Stimulated activated naive CD8-positive, alpha-beta T cell treated with anti-CD3 and anti-CD28 coated beads, Interleukin-15, Interleukin-2, amounts not matched to agents 100 ng/mL and 50 ng/mL, for 24 hours (primary cell): Measurements from ENCODE around the gene HDLBP.

ENCODE experiments used
- H3K27ac Mint-ChIP-seq: one replicate; pipeline ENCODE4 v1.8.0; 2021; ENCODE audit warnings: mild to moderate bottlenecking, mixed read lengths
- H3K27me3 Mint-ChIP-seq: one replicate; pipeline ENCODE4 v1.8.0; 2021; ENCODE audit warnings: mixed read lengths
- H3K36me3 Mint-ChIP-seq: one replicate; pipeline ENCODE4 v1.8.0; 2021; ENCODE audit warnings: low read depth, mixed read lengths
- H3K4me1 Mint-ChIP-seq: one replicate; pipeline ENCODE4 v1.8.0; 2021; ENCODE audit warnings: low read depth, mixed read lengths
- H3K4me3 Mint-ChIP-seq: one replicate; pipeline ENCODE4 v1.8.0; 2021; ENCODE audit warnings: mild to moderate bottlenecking, mixed read lengths
- H3K9me3 Mint-ChIP-seq: one replicate; pipeline ENCODE4 v1.8.0; 2021; ENCODE audit warnings: mixed read lengths

The HDLBP gene

DNA sequence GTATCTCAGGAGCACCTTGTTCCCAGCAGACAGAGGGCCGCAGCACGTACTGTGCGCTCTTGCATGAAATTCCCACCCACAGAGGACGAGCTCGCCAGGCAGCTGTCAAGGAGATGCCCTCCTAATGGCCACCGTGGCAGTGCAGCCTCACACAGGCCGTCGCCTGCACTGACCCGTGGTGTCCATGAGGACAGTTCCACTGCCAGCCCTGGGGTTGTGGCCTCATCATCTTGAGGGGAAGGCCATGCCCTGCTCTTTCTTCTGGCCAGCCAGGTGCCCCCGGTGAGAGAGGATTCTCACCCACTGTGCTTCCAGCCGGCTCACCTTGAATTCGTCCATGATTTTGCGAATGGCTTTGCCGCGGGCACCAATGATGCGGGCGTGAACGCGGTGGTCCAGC is 85.0 kb downstream of the HDLBP start:
- Mint-ChIP-seq H3K9me3 (no peaks in the 10 kb centered on the region), H3K4me1 (no peaks in the 10 kb centered on the region), H3K27me3 (no peaks in the 10 kb centered on the region), H3K36me3 (peaks cover 73% of the 10 kb centered on the region), H3K4me3 (no peak overlapping the region), H3K27ac (no peak overlapping the region)

DNA sequence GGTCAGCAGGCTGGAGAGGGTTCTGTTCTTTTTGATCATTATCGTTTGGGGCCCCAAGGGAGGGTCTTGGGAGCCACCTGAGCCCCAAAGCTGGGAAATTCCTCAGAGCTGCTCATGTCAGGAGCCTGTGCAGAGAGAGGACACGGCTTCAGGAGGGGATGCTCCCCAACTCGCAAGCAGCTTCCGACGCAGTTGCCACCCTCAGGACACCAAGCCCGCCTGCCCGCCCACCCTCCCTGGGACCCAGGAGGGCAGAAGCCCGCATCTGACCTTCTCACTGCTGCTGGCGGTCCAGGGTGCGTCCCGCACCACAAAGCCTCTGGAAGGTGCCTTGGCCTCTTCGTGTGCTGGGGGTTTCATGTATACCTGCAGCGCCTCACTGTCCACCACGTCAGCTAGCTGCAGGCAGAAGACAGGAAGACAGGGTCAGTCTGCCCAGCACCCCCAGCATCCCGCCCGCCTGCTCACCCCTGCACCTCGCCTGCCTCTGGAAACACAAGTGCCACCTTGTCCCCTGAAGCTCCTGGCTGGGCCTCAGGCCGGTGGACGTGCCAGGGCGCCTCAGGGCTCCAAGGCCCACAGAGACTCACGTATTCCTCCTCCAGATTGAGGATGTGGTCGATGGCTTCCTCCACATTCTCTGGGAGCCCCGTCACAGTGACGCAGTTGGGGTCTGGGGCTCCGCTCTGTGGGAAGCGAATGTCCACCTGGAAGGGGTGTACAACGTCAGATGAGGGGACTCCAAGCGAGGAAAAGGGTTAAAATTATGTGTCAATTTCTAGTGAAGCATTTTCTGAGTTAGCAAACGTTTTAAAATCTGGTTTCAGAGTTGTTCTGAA is 85.7 kb downstream of the HDLBP start:
- H3K27me3 Mint-ChIP-seq: no peaks in the 10 kb centered on the region
- no peak overlapping the region for H3K4me3 Mint-ChIP-seq
- peaks cover under 1% of the 10 kb centered on the region for H3K4me1 Mint-ChIP-seq
- peaks cover 71% of the 10 kb centered on the region for H3K36me3 Mint-ChIP-seq
- H3K9me3 Mint-ChIP-seq: no peaks in the 10 kb centered on the region
- H3K27ac Mint-ChIP-seq: no peak overlapping the region

DNA sequence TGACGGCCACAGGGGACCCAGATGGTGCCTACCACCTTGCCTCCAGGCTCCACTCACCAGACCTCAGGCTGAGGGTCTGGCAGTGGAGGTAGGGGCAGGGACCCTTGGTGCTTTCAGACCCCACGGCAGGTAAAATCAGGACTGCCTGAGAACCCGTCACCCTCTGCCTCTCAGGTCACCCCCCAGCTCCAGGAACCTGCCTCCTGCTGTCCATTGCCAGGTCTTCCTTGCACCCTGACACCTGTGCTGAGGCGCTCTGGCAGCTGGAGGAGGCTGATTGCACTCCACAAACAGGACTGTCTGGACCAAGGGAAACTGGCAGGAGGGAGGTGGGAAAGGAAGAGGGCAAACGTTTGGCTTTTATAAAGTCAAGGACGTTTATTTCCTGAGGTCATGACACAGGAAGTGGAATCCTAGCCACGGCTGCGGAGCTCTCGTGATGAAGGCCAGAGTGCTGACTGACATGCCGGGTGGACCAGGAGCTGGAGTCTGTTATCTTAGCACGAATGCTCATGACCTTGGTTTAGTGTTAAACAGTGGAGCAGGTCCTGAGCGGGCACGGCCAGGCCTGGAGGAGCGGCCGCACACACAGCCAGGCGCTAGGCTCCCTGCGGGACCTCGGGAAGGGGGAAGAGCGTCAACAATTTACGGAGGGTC is 86.5 kb downstream of the HDLBP start:
- peaks cover 65% of the 10 kb centered on the region for H3K36me3 Mint-ChIP-seq
- H3K4me1 Mint-ChIP-seq: peaks cover 4% of the 10 kb centered on the region
- H3K27me3 Mint-ChIP-seq: no peaks in the 10 kb centered on the region
- no peak overlapping the region for H3K27ac Mint-ChIP-seq
- H3K9me3 Mint-ChIP-seq: no peaks in the 10 kb centered on the region
- peak overlapping the region; percentile 22 for H3K4me3 Mint-ChIP-seq

DNA sequence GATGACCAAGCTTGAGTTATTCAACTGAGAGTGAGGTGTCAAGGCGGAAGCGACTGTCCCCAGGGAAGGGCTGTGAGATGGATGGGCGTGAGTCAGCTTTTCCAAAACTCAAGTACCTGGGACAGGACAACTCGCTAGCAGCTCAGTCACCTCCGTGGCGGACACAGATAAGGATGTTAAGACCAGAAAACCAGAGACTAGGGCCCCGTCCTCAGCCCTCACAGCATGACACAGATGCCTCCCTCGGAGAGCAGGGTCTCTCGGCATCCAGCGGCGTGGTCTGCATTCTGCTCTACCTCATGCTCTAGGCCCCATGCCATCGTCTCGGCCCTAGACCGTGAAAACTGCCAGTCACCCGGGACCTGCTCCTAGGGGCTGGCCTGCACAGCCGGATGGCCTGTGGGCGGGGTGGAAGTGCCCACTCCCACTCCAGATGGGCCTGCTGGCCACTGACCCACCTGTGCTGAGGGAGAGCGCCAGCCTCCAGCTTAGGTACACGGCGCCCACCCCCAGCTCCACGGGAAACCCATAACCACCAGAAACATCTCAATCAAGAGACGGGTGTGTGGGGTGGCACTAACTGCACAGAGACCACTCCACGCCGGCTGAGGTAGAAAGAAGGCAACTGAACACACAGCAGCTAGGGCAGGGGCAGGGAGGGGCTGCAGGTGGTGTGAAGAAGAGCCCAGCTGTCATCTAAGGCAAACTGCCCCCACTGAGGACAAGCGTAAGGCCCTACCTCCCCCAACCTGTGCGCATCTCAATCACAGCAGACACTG is 87.2 kb downstream of the HDLBP start:
- Mint-ChIP-seq H3K4me1 (peaks cover 8% of the 10 kb centered on the region), H3K36me3 (peaks cover 58% of the 10 kb centered on the region), H3K27me3 (no peaks in the 10 kb centered on the region), H3K27ac (no peak overlapping the region), H3K4me3 (no peak overlapping the region), H3K9me3 (no peaks in the 10 kb centered on the region)

DNA sequence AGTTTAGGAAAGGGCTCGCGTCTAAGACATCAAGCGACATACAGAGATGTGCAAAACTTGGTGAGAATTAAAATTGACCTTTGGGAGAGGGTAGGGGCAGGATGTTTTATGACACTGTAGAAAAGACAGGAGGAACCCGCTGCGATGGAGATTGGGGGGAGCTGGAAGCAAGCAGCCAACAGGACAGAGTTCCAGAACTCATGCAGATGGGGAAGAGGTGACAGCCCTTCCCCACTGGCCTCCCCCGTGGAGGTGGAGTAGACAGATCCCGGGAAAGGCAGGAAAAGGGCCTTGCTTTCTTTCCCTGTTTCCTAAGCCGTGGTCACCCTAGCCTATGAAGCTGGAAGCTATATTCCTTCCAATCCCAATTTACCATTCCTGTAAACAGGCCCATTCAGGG is 87.9 kb downstream of the HDLBP start:
- no peaks in the 10 kb centered on the region for H3K27me3 Mint-ChIP-seq
- H3K27ac Mint-ChIP-seq: no peak overlapping the region
- H3K36me3 Mint-ChIP-seq: peaks cover 52% of the 10 kb centered on the region
- H3K9me3 Mint-ChIP-seq: no peaks in the 10 kb centered on the region
- H3K4me3 Mint-ChIP-seq: no peak overlapping the region
- H3K4me1 Mint-ChIP-seq: peaks cover 10% of the 10 kb centered on the region

DNA sequence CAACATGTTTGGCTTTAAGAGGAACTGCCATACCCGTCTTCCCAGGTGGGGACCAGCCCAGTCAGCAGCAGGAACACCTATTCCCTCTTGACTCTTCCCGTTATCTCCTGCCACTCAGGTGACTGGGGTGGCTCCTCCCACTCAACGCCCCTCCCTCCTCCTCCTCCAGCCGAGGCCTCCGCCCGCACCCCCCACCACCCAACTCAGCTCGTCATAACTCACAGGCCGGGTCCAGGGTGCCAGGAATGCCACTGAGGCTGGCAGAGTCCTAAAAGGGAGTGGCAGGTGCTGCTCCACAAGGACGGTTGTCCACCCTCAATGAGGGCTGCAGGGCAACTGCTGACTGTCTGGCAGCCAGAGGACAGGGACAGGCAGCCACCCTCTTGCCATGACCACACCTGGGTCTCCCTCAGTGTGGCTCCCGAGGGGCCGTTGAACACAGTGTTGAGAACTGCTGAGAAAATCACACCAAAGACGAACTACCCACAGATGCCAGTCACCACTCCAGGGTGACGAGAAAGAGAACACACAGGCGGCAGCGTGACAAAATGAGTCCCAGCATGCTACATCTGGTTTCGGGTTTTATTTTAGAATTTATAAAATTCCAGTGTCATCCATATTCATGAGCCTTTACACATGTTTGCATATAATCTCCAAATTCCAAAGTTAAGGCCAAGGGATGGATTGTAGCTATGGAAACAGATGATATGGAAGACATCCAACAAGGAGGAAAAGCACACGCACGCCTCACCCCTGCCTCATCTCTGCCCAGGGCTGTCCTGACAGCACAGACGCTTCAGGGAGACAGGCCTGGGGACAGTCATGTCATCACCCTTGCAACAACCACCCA is 88.5 kb downstream of the HDLBP start:
- H3K27ac Mint-ChIP-seq: no peak overlapping the region
- H3K36me3 Mint-ChIP-seq: peaks cover 48% of the 10 kb centered on the region
- no peak overlapping the region for H3K4me3 Mint-ChIP-seq
- H3K4me1 Mint-ChIP-seq: peaks cover 10% of the 10 kb centered on the region
- H3K9me3 Mint-ChIP-seq: no peaks in the 10 kb centered on the region
- no peaks in the 10 kb centered on the region for H3K27me3 Mint-ChIP-seq

DNA sequence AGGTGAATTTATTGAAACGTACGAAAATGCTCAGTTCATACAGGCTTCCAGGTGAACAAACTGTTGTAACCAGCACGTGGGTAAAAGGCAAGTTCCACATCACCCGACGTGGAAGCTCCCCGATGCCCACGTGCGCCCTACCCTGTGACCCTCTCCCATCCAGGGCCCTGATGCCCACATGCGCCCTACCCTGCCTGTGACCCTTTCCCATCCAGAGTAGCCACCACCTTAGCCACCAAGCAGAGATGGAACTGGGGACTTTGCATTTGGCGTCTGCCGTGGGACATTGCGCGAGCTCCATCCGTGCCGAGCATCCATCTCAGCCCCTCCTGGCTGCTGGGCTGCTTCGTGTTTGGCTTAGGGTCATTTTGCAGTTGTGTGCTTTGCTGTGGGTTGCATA is 89.5 kb downstream of the HDLBP start:
- Mint-ChIP-seq H3K9me3 (no peaks in the 10 kb centered on the region), H3K36me3 (peaks cover 39% of the 10 kb centered on the region), H3K4me1 (peaks cover 10% of the 10 kb centered on the region), H3K27me3 (no peaks in the 10 kb centered on the region), H3K27ac (no peak overlapping the region), H3K4me3 (no peak overlapping the region)

DNA sequence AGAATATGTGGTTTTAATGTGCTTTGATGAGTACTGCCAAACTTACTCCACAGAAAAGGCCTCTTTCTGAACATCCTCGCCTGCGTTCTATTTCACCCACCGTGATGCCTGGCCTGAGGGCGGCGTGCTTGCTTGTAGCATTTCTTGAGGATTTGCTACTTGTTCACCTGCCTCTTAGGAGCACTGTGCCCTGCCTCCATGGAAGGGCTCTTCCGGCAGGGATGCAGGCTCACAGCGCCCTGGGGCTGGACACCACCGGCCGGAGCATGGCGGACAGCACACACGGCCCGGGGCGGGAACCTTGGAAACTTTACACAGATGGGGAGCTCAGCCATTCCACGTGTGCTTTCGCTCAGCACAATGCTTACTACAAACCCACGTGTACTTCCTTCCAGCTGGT is 89.9 kb downstream of the HDLBP start:
- Mint-ChIP-seq H3K36me3 (peaks cover 35% of the 10 kb centered on the region), H3K9me3 (no peaks in the 10 kb centered on the region), H3K27ac (no peak overlapping the region), H3K27me3 (no peaks in the 10 kb centered on the region), H3K4me3 (no peak overlapping the region), H3K4me1 (peaks cover 10% of the 10 kb centered on the region)

DNA sequence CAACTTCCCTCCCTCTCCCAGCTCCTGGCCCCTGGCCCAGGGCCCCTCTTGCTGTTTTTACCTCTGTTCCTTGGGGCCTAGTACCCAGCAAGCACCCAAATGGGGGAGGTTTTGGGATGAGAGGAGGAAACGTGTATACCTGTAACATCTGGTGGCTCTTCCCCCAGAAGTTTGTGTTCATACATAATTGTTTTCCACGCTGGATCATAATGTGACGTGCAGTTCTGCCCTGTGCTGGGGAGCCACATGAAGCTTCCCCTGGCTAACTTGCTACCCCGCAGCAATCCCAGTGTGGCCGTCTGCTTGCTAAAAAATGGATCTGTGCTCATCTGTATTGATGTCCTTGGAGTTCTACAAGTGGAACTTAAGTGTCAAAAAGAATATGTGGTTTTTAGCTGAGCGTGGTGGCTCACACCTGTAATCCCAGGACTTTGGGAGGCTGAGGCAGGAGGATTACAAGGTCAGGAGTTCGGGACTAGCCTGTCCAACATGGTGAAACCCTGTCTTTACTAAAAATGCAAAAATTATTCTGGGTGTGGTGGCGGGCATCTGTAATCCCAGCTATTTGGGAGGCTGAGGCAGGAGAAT is 90.5 kb downstream of the HDLBP start:
- no peaks in the 10 kb centered on the region for H3K9me3 Mint-ChIP-seq
- H3K27me3 Mint-ChIP-seq: peaks cover 2% of the 10 kb centered on the region
- H3K4me1 Mint-ChIP-seq: peaks cover 10% of the 10 kb centered on the region
- peaks cover 31% of the 10 kb centered on the region for H3K36me3 Mint-ChIP-seq
- no peak overlapping the region for H3K27ac Mint-ChIP-seq
- H3K4me3 Mint-ChIP-seq: no peak overlapping the region

DNA sequence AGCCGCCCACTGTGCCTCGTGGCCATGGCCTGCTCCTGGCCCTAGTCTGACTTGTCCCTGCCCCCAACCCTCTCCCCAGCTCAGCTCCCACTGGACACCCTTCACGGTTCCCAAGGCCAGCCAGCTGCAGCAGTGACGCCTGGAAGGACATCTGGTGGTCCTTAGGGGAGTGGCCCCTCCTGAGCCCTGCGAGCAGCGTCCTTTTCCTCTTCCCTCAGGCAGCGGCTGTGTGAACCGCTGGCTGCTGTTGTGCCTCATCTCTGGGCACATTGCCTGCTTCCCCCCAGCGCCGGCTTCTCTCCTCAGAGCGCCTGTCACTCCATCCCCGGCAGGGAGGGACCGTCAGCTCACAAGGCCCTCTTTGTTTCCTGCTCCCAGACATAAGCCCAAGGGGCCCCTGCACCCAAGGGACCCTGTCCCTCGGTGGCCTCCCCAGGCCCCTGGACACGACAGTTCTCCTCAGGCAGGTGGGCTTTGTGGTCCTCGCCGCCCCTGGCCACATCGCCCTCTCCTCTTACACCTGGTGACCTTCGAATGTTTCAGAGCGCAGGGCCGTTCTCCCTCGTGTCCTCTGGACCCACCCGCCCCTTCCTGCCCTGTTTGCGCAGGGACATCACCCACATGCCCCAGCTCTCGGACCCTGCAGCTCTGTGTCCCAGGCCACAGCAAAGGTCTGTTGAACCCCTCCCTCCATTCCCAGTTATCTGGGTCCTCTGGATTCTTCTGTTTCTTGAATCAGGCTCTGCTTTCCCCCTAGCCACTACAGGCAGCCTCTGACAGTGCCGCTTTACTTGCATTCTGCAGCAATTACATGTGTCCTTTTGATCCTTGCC is 91.2 kb downstream of the HDLBP start:
- Mint-ChIP-seq H3K4me1 (peaks cover 12% of the 10 kb centered on the region), H3K27me3 (peaks cover 6% of the 10 kb centered on the region), H3K4me3 (no peak overlapping the region), H3K9me3 (no peaks in the 10 kb centered on the region), H3K27ac (no peak overlapping the region), H3K36me3 (peaks cover 28% of the 10 kb centered on the region)

DNA sequence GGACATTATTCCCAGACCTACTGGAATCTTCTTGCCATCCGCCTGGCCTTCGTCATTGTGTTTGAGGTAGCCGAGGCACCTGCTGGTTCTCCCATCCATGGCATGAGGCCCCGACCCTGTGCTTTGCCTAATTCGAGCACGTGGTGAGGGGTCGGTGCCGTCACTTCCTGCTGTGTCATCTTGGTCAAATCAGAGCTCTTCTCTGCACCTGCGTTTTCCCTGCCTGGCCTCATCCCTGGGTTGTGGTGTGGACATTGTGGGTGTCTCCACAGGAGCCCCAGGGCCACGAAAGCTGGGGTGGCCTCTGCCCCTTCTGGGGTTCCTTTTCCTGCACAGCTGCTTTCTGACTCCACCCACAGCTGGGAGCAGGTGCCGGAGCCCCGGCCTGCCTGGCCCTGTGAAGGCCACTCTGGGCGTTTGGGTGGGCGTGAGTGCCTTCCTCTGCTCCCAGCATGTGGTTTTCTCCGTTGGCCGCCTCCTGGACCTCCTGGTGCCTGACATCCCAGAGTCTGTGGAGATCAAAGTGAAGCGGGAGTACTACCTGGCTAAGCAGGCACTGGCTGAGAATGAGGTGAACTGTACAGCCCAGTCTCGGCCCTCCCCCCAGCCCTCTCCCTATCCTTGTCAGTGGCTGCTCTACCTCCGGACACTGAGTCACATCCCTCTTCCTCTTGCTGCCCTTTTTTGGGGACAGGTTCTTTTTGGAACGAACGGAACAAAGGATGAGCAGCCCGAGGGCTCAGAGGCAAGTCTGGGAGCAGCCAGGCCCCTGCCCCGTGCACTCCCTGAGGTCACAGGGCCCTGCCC is 92.1 kb downstream of the HDLBP start:
- Mint-ChIP-seq H3K9me3 (no peaks in the 10 kb centered on the region), H3K36me3 (peaks cover 23% of the 10 kb centered on the region), H3K27ac (no peak overlapping the region), H3K4me1 (peaks cover 20% of the 10 kb centered on the region), H3K4me3 (no peak overlapping the region), H3K27me3 (peaks cover 14% of the 10 kb centered on the region)

DNA sequence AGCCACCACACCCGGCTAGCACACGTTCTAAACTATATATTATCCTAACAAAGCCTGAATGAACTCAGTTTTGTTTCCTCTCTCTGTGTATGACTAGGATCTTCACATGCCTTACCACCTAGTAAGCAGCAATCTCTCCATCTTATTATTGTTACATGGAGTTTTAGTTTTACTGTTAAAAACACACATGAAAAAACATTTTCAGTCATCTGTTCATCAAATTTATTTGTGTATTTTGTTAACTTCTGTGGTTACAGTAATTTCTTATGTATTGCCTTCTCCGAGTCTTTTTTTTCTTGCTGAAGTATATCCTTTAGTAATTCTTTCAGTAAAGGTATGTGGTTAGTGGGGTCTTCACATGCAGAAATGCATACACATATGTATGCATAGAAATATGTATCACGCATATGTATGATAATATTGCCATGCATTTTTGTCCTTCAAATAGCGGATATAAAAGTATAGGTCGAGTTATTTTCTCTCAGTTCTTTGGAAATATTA is 95.6 kb downstream of the HDLBP start:
- H3K9me3 Mint-ChIP-seq: no peaks in the 10 kb centered on the region
- peaks cover 3% of the 10 kb centered on the region for H3K36me3 Mint-ChIP-seq
- peaks cover 21% of the 10 kb centered on the region for H3K4me1 Mint-ChIP-seq
- H3K4me3 Mint-ChIP-seq: no peak overlapping the region
- no peak overlapping the region for H3K27ac Mint-ChIP-seq
- peaks cover 15% of the 10 kb centered on the region for H3K27me3 Mint-ChIP-seq

DNA sequence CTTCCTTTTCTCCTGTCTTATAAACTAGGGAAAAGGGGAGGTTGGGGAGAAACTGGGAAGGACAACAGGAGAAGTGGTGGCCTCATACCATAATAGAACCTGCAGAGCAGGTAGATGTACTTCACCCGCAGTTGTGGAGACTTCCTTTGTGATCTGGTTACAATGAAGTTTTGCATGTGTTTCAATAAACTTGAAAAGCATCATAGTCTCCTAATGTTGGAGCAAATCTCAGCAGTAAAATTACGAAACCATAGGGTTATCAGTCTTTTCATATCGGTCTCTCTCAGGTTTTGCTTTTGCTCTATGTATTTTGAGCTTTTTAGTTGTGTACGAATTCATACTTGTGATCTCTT is 96.5 kb downstream of the HDLBP start:
- peaks cover 17% of the 10 kb centered on the region for H3K4me1 Mint-ChIP-seq
- H3K27me3 Mint-ChIP-seq: peaks cover 15% of the 10 kb centered on the region
- H3K9me3 Mint-ChIP-seq: no peaks in the 10 kb centered on the region
- H3K27ac Mint-ChIP-seq: no peak overlapping the region
- no peaks in the 10 kb centered on the region for H3K36me3 Mint-ChIP-seq
- H3K4me3 Mint-ChIP-seq: peak overlapping the region; percentile 79
